T-helper 17 cell (primary cell): ENCODE measurements around the gene THSD4. TPM values are rescaled to one million over a fixed set of nuclear protein-coding genes. Genes with fewer than 3 reads are reported as not detected.

ENCODE experiments used
- ATAC-seq: fragments of 150-1000 bp; cut with Tn5 transposase; 2 replicates; pipeline ENCODE4 v1.10.0; 2021; ENCODE audit warnings: mild to moderate bottlenecking, moderate library complexity
- DNase-seq, 3 donors: peaks; one replicate each; pipeline versions ENCODE4 v3.0.0 to v3.0.0-alpha.2; 2020 to 2021
- H3K9me3 ChIP-seq: one replicate; pipeline ENCODE4 v1.7.0; 2013; ENCODE audit warnings: low read length, mild to moderate bottlenecking; ENCODE audit not compliant: control insufficient read depth, poor library complexity, severe bottlenecking
- H3K27ac Mint-ChIP-seq: one replicate; pipeline ENCODE4 v1.8.0; 2022; ENCODE audit warnings: mild to moderate bottlenecking, moderate library complexity, mixed read lengths
- H3K27me3 Mint-ChIP-seq: one replicate; pipeline ENCODE4 v1.8.0; 2022; ENCODE audit warnings: mixed read lengths
- H3K36me3 Mint-ChIP-seq: one replicate; pipeline ENCODE4 v1.8.0; 2022; ENCODE audit warnings: low read depth, mixed read lengths
- H3K4me1 Mint-ChIP-seq: one replicate; pipeline ENCODE4 v1.8.0; 2022; ENCODE audit warnings: mild to moderate bottlenecking, mixed read lengths
- H3K4me3 Mint-ChIP-seq: one replicate; pipeline ENCODE4 v1.8.0; 2022; ENCODE audit warnings: mild to moderate bottlenecking, moderate library complexity, mixed read lengths
- total RNA-seq, 4 donors: library from RNA in 2 of 4; stranded (reverse) in 2 of 4; gene quantifications; one replicate each; pipeline ENCODE4 v1.2.3 and lab custom pipeline; 2022 to 2026

Gene THSD4
- total RNA-seq, 2 donors from 2014 or later: not detected

DNA sequence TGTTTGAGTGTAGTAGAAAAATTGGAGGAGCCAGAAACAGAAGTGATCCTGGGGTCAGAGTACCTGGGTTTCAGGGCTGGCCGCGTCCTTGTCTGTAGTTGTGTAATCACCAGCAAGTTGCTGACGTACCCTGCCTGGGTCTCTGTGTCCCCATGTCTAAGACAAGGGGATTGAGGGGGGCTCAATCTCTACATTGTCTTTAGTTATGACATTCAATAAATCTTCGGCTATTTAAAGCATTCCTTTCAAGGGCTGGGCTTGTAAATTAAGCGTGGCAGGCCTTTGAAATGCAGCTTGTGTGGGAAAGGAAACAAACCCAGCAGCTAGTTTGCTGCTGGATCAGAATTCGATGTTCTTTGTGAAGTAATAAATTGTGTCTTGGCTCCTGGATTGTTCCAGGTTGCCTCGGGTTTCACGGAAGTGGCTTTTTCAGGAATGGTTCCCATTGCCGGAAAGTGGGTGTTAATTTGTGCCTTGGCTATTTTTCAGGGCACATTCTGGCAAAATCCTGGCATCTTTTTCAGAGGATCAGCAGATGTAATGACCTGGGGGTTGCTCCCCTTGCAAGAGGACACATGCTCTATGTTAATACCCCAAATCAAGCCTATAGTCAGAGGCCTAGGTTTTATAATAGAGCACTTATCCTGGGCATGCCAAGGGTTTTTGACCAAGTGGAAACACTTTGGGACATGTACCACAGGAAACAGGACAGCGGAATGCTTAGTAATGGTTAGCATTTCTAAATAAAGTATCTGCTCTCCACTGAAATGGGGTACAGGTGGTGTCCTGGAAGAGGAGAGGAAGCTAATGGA lies 400.3 kb downstream of the THSD4 start:
- no peak overlapping the region for H3K4me3 Mint-ChIP-seq
- peaks cover 3% of the 10 kb centered on the region for H3K36me3 Mint-ChIP-seq
- DNase-seq (no peak), ATAC-seq (no peak)
- no peaks in the 10 kb centered on the region for H3K4me1 Mint-ChIP-seq
- no peaks in the 10 kb centered on the region for H3K9me3 ChIP-seq
- peaks cover 56% of the 10 kb centered on the region for H3K27me3 Mint-ChIP-seq
- no peak overlapping the region for H3K27ac Mint-ChIP-seq

DNA sequence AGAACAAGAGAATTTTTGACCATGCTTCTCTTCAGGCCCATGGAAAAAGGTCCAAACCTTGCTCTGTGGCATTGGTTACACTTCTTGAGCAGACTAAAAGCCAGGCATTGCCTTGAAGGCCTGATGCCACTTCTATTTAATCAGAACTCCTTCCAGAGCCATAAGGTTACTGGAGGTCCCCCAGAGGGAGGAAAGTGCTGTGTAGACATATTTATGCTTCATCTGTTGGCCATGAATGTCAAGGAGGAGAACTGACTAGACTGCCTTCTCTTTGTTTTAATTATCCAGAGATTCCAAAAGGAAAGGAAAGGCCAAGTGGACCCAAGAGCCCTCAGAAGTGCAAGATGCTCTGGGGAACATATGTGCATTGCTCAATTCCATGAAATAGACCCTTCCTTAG lies 402.5 kb downstream of the THSD4 start:
- DNase-seq (no peak), ATAC-seq (no peak)
- no peak overlapping the region for H3K4me3 Mint-ChIP-seq

DNA sequence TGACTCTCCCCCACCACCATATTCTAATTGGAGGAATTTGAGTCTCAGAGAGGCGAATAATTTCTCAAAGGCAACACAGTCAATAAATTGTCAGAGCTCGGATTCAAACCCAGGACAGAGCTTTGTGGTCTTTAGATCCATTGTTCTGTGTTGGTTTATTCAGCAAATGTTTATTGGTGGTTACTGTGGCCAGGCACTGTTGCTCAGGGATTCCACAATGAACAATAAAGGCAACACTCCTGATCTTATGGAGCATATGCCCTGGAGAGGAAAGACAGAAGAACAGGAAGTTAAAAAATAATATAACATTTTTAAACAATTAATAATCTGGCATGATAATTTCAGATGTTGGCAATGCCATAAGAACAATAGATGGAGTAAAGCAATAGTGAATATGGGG lies 403.4 kb downstream of the THSD4 start:
- H3K4me3 Mint-ChIP-seq: no peak overlapping the region
- H3K36me3 Mint-ChIP-seq: peaks cover 2% of the 10 kb centered on the region
- H3K9me3 ChIP-seq: no peaks in the 10 kb centered on the region
- no peaks in the 10 kb centered on the region for H3K4me1 Mint-ChIP-seq
- DNase-seq (no peak), ATAC-seq (no peak)
- H3K27ac Mint-ChIP-seq: no peak overlapping the region
- H3K27me3 Mint-ChIP-seq: peaks cover 63% of the 10 kb centered on the region

More for the DNA sequence above, 402.5 kb downstream of the THSD4 start:
- Mint-ChIP-seq H3K27me3 (peaks cover 65% of the 10 kb centered on the region), H3K4me1 (no peaks in the 10 kb centered on the region), H3K27ac (no peak overlapping the region), H3K36me3 (peaks cover 2% of the 10 kb centered on the region)
- H3K9me3 ChIP-seq: no peaks in the 10 kb centered on the region

DNA sequence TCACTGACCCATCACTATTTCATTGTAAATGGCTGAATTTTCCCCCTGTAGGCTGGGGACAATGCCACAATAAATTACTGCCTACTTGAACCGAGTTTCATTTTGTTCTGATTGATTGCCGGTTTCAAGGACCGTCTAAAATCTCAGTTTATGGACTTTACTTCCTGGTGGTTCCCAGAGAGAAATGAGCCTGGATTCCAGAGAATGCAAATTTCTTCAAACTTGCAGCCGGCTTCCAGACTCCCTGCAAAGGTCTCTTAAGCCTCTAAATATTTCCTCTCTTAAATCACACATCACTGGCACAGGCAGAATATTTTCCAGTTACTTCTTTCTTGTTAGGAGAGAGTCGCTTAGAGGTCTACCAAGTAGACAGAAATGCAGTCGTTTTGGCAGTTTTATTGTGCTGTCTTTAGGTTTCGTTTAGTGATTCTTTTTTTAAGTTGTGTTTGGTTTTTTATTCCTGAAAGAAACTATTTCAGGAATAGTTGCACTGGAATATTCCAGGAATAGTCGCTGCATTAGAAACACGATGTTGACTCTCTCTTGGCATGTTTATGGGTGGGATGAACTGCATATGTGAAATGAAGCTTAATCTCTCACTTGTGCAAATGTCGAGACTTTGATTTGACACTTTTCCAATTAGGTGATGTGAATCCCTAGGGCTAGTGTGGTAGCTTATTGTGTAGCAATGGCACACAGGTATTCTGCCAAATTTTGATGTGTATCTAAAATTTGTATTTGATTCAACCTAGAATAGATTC lies 411.0 kb downstream of the THSD4 start:
- H3K4me3 Mint-ChIP-seq: no peak overlapping the region
- H3K36me3 Mint-ChIP-seq: peaks cover 3% of the 10 kb centered on the region
- no peaks in the 10 kb centered on the region for H3K4me1 Mint-ChIP-seq
- ATAC-seq (no peak), DNase-seq (no peak)
- H3K27ac Mint-ChIP-seq: no peak overlapping the region
- H3K27me3 Mint-ChIP-seq: peaks cover 76% of the 10 kb centered on the region
- no peaks in the 10 kb centered on the region for H3K9me3 ChIP-seq

DNA sequence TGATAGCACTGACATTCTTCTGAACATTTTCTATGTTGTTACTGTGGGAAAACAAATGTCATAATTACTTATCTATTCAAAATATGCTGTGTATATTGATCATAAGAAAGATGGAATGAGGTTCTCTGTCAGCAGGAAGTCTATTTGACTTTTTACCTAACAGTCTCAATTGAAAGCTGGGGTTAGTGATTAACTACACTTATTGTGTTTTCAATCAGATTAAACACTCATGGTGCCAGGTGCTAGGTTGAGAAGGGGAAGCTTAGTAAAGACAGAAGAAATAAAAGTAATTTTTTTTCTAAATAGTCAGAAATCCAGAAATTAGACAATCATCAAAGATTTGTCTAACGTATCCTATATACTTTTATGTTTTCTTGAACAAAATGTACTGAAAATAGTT lies 414.1 kb downstream of the THSD4 start:
- no peak overlapping the region for H3K4me3 Mint-ChIP-seq
- peaks cover 2% of the 10 kb centered on the region for H3K36me3 Mint-ChIP-seq
- ATAC-seq: no peak
- H3K9me3 ChIP-seq: no peaks in the 10 kb centered on the region
- H3K4me1 Mint-ChIP-seq: no peaks in the 10 kb centered on the region
- H3K27ac Mint-ChIP-seq: no peak overlapping the region
- DNase-seq: no peak
- peaks cover 59% of the 10 kb centered on the region for H3K27me3 Mint-ChIP-seq

DNA sequence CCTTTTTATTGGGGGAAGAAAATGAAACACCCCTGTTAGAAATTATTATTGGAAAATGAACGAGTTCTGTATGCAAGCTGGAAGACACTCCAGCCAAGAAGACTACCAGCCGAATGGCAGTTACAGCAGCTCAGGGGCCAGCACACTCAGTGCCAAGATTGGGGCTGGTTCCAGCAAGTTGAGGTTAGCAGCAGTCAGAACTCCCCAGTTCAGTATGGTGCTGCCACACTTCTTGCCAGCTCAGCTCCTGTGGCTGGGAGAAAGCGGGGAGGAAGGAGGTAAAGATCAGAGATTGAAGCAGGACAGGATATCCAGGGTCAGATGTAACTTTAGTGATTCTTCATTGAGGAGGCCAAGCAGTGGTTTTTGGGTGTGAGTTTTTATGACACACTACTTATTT lies 414.8 kb downstream of the THSD4 start:
- Mint-ChIP-seq H3K27ac (no peak overlapping the region), H3K4me1 (no peaks in the 10 kb centered on the region), H3K4me3 (no peak overlapping the region), H3K27me3 (peaks cover 57% of the 10 kb centered on the region), H3K36me3 (peaks cover 2% of the 10 kb centered on the region)
- ATAC-seq (no peak), DNase-seq (no peak)
- H3K9me3 ChIP-seq: no peaks in the 10 kb centered on the region

DNA sequence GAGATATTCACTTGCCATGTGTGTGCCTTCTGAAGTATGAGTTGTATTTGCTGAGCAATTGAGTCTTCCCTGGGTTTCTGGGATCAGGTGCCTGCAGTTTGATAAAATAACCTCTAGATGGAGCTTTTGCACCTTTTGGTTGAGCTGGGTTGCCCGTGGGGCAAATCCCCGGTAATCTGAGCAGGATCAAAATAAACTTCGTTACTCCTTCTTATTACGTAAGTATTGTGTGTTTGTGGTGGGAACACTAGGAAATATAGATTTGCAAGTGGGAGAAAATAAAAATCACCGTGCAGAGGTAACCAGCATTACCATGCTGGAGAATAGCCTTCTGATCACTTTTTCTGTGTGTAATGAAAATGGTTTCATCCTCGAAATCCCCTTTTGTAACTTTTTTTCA lies 417.7 kb downstream of the THSD4 start:
- no peaks in the 10 kb centered on the region for H3K9me3 ChIP-seq
- DNase-seq (no peak), ATAC-seq (no peak)
- H3K4me3 Mint-ChIP-seq: no peak overlapping the region
- H3K36me3 Mint-ChIP-seq: no peaks in the 10 kb centered on the region
- no peaks in the 10 kb centered on the region for H3K4me1 Mint-ChIP-seq
- peaks cover 30% of the 10 kb centered on the region for H3K27me3 Mint-ChIP-seq
- no peak overlapping the region for H3K27ac Mint-ChIP-seq

DNA sequence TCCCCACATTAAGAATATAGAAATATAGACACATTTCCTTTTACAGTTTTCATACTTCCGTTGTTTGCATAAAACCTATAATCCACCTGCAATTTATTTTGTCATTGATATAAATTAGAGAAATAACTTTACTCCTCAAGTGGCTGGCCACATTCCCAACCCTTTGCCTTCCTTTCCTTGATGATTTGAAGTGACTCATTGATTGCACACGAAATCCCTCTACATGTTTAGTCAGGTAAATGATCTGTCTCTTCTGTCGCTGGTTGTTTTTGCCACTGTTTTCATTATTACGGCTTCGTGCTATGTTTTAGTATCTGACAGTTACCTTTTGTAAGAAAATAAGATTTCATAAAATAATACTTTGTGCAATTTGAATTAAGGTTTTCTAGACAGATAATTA lies 422.9 kb downstream of the THSD4 start:
- Mint-ChIP-seq H3K27ac (no peak overlapping the region), H3K4me3 (no peak overlapping the region), H3K4me1 (no peaks in the 10 kb centered on the region), H3K36me3 (peaks cover 4% of the 10 kb centered on the region), H3K27me3 (peaks cover 19% of the 10 kb centered on the region)
- no peaks in the 10 kb centered on the region for H3K9me3 ChIP-seq
- no peak for DNase-seq
- ATAC-seq: no peak

DNA sequence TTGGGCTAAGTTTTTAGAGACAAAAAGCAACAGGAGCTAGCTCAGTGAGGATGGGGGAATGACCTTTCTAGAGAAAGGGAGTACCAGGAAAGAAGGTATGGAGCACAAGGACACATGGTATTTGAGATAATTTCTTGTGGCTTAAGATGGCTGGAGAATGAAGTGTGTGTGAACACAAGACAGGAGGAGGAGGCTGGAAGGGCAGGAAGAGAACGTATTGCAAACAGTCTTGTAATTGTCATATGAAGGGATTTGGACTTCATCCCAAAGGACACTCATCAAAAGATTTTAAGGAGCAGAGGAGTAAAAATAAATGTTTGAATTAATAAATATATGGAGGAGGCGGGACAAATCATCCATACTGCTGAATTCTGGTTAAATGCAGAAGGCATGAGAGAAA lies 426.5 kb downstream of the THSD4 start:
- Mint-ChIP-seq H3K36me3 (peaks cover 4% of the 10 kb centered on the region), H3K4me1 (no peaks in the 10 kb centered on the region), H3K27me3 (peaks cover 26% of the 10 kb centered on the region), H3K4me3 (no peak overlapping the region), H3K27ac (no peak overlapping the region)
- H3K9me3 ChIP-seq: no peaks in the 10 kb centered on the region
- ATAC-seq (no peak), DNase-seq (no peak)

DNA sequence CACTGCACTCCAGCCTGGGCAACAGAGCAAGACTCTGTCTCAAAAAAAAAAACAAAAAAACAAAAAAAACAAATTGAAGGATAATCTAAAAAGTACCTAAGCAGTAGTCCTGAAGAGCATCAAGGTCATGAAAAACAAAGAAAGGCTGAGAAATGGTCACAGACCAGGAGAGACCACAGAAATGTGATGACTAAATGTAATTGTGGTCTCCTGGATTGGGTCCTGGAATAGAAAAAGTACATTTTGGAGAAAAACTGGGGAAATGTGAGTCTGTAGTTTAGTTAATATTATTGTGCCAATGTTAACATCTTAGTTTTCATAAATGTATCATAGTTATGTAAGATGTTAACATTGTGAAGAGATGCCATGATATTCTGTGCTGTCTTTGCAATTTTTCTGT lies 427.6 kb downstream of the THSD4 start:
- ATAC-seq (no peak), DNase-seq (no peak)
- no peaks in the 10 kb centered on the region for H3K4me1 Mint-ChIP-seq
- H3K9me3 ChIP-seq: no peaks in the 10 kb centered on the region
- peaks cover 35% of the 10 kb centered on the region for H3K27me3 Mint-ChIP-seq
- H3K4me3 Mint-ChIP-seq: no peak overlapping the region
- H3K27ac Mint-ChIP-seq: no peak overlapping the region
- peaks cover 4% of the 10 kb centered on the region for H3K36me3 Mint-ChIP-seq

DNA sequence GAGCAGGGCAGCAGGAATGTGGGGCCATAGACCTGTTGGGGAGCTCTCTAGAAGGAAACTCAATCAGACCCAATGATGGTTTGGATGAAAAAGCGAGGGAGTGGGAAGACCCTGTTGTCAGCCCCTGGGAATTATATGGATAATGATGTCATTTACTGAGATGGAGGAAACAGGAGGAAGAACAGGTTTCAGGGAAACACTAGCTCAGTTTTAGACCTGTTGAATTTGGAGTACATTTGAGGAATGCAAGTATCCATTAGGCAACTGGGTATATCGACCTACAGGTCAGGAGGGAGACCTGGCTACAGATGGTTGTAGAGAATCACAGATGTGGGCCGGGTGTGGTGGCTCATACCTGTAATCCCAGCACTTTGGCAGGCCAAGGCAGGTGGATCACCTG lies 428.1 kb downstream of the THSD4 start:
- H3K36me3 Mint-ChIP-seq: peaks cover 4% of the 10 kb centered on the region
- peaks cover 41% of the 10 kb centered on the region for H3K27me3 Mint-ChIP-seq
- ATAC-seq (no peak), DNase-seq (no peak)
- H3K9me3 ChIP-seq: no peaks in the 10 kb centered on the region
- H3K4me3 Mint-ChIP-seq: no peak overlapping the region
- H3K4me1 Mint-ChIP-seq: no peaks in the 10 kb centered on the region
- no peak overlapping the region for H3K27ac Mint-ChIP-seq

DNA sequence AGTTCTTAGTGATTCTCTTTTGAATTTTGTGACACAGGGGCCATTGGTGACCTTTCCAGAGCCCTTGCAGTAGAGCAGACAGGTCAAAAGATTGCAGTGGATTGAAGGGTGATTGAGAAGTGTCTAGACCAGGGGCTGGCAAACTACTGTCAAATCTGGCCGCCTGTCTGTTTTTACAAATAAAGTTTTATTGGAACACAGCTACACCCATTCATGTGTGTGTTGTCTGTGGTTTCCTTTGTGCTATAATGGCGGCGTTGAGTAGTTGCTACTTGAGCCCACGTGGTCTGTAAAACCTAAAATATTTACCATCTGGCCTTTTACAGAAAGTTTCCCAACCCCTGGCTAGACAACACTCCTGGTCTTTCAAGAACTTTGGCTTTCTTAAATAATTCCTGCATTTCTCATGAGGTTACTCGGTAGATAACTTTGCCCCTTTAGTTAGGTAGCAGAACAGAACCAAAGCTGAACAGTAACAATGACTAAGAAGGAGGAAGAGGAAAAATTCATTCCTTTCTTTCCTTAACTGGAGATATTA lies 430.0 kb downstream of the THSD4 start:
- DNase-seq (no peak), ATAC-seq (no peak)
- Mint-ChIP-seq H3K4me3 (no peak overlapping the region), H3K27ac (no peak overlapping the region), H3K27me3 (peaks cover 52% of the 10 kb centered on the region), H3K36me3 (peaks cover 4% of the 10 kb centered on the region), H3K4me1 (no peaks in the 10 kb centered on the region)
- H3K9me3 ChIP-seq: no peaks in the 10 kb centered on the region

DNA sequence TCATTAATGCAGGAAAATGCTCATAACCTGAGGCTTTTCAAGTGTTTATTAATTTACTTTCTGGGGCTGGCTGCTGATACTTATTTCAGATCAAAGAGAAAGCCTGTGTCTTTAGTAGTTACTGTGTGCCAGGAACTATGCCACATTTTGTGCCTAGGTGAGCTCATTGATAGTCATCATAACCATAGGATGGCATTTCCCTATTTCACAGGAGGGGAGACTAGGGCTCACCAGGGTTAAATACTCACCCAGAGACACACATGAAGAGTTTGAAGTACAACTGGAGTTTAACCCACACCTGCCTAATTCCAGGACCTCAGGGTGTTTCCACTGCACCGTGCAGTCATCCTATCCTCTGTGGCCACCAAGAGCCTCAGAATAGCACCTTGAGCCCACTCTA lies 430.7 kb downstream of the THSD4 start:
- H3K27me3 Mint-ChIP-seq: peaks cover 52% of the 10 kb centered on the region
- H3K27ac Mint-ChIP-seq: no peak overlapping the region
- no peaks in the 10 kb centered on the region for H3K9me3 ChIP-seq
- H3K36me3 Mint-ChIP-seq: peaks cover 4% of the 10 kb centered on the region
- ATAC-seq (no peak), DNase-seq (no peak)
- H3K4me1 Mint-ChIP-seq: no peaks in the 10 kb centered on the region
- no peak overlapping the region for H3K4me3 Mint-ChIP-seq
